H9 (cell line): ENCODE data around the gene SH3RF2. TPM values are rescaled to one million over a fixed set of nuclear protein-coding genes. Genes with fewer than 3 reads are reported as not detected.

Source experiments
- DNase-seq: peaks from one replicate; pipeline ENCODE4 v3.0.0-alpha.2; 2017
- H2AFZ ChIP-seq: one replicate; pipeline ENCODE4 v1.6.1; 2013; ENCODE audit warnings: mild to moderate bottlenecking, low read length, control low read depth, moderate library complexity
- H2AK5ac ChIP-seq: 2 replicates; pipeline ENCODE4 v1.6.1; 2013; ENCODE audit warnings: low read length, control low read depth, mixed read lengths; ENCODE audit not compliant: insufficient read length
- H2BK120ac ChIP-seq: one replicate; pipeline ENCODE4 v1.6.1; 2013; ENCODE audit warnings: low read depth, mild to moderate bottlenecking, low read length, control low read depth, inconsistent platforms; ENCODE audit not compliant: poor library complexity, severe bottlenecking
- H2BK12ac ChIP-seq: 2 replicates; pipeline ENCODE4 v1.6.1; 2013; ENCODE audit warnings: low read length, control low read depth, mixed read lengths, low read depth; ENCODE audit not compliant: insufficient read length
- H2BK15ac ChIP-seq: 2 replicates; pipeline ENCODE4 v1.6.1; 2013; ENCODE audit warnings: low read depth, low read length, control low read depth
- H2BK20ac ChIP-seq: one replicate; pipeline ENCODE4 v1.6.1; 2013; ENCODE audit warnings: low read depth, mild to moderate bottlenecking, low read length, control low read depth, inconsistent platforms; ENCODE audit not compliant: poor library complexity, severe bottlenecking
- H2BK5ac ChIP-seq: 2 replicates; pipeline ENCODE4 v1.6.1; 2013; ENCODE audit warnings: low read length, control low read depth, mixed read lengths; ENCODE audit not compliant: insufficient read length
- H3K14ac ChIP-seq: 2 replicates; pipeline ENCODE4 v1.6.1; 2013; ENCODE audit warnings: low read length, control low read depth; ENCODE audit not compliant: insufficient read depth
- H3K18ac ChIP-seq: 2 replicates; pipeline ENCODE4 v1.6.1; 2013; ENCODE audit warnings: low read depth, mild to moderate bottlenecking, mixed read lengths, low read length, control low read depth; ENCODE audit not compliant: insufficient read length
- H3K23ac ChIP-seq: 2 replicates; pipeline ENCODE4 v1.6.1; 2013; ENCODE audit warnings: low read length, control low read depth, mixed read lengths, low read depth; ENCODE audit not compliant: insufficient read length
- H3K23me2 ChIP-seq: 2 replicates; pipeline ENCODE4 v1.6.1; 2013; ENCODE audit warnings: low read depth, mild to moderate bottlenecking, mixed read lengths, low read length, control low read depth; ENCODE audit not compliant: insufficient read length, poor library complexity, severe bottlenecking
- H3K27ac ChIP-seq: 2 replicates; pipeline ENCODE4 v1.5.1; 2013; ENCODE audit warnings: low read length, control low read depth, mixed read lengths, low read depth; ENCODE audit not compliant: insufficient read length
- H3K27me3 ChIP-seq: 2 replicates; pipeline ENCODE4 v1.6.1; 2013; ENCODE audit warnings: low read length, control low read depth, inconsistent platforms; ENCODE audit not compliant: insufficient read depth
- H3K4ac ChIP-seq: 2 replicates; pipeline ENCODE4 v1.6.1; 2013; ENCODE audit warnings: low read depth, mild to moderate bottlenecking, control low read depth, inconsistent platforms, low read length, moderate library complexity
- H3K4me1 ChIP-seq: 2 replicates; pipeline ENCODE4 v1.6.1; 2013; ENCODE audit warnings: low read length, control low read depth, inconsistent platforms; ENCODE audit not compliant: insufficient read depth
- H3K4me2 ChIP-seq: 2 replicates; pipeline ENCODE4 v1.6.1; 2013; ENCODE audit warnings: low read length, control low read depth, mixed read lengths; ENCODE audit not compliant: insufficient read length, insufficient read depth
- H3K56ac ChIP-seq: 2 replicates; pipeline ENCODE4 v1.6.1; 2013; ENCODE audit warnings: low read depth, mild to moderate bottlenecking, mixed read lengths, low read length, control low read depth; ENCODE audit not compliant: insufficient read length
- H3K79me1 ChIP-seq: 2 replicates; pipeline ENCODE4 v1.6.1; 2013; ENCODE audit warnings: low read depth, mild to moderate bottlenecking, moderate library complexity, low read length, control low read depth, inconsistent platforms; ENCODE audit not compliant: insufficient read depth, poor library complexity, severe bottlenecking
- H3K79me2 ChIP-seq: 2 replicates; pipeline ENCODE4 v1.6.1; 2013; ENCODE audit warnings: low read length, control low read depth, inconsistent platforms; ENCODE audit not compliant: insufficient read depth
- H3K9ac ChIP-seq: 2 replicates; pipeline ENCODE4 v1.6.1; 2013; ENCODE audit warnings: low read length, control low read depth, mixed read lengths; ENCODE audit not compliant: insufficient read length; ENCODE audit errors: extremely low read depth
- H3K9me3 ChIP-seq: one replicate; pipeline ENCODE4 v1.6.1; 2013; ENCODE audit warnings: low read depth, low read length, inconsistent platforms; ENCODE audit not compliant: control insufficient read depth
- H3T11ph ChIP-seq: one replicate; pipeline ENCODE4 v1.6.1; 2013; ENCODE audit warnings: mild to moderate bottlenecking, low read length, control low read depth, inconsistent platforms
- H4K20me1 ChIP-seq: one replicate; pipeline ENCODE4 v1.6.1; 2013; ENCODE audit not compliant: control insufficient read depth, insufficient read length, insufficient read depth
- H4K5ac ChIP-seq: 2 replicates; pipeline ENCODE4 v1.6.1; 2013; ENCODE audit warnings: low read depth, mild to moderate bottlenecking, mixed read lengths, low read length, control low read depth; ENCODE audit not compliant: insufficient read length
- H4K8ac ChIP-seq: replicated peaks from 2 replicates; pipeline ENCODE4 v1.6.1; 2013; ENCODE audit warnings: low read length, control low read depth, mixed read lengths, low read depth; ENCODE audit not compliant: insufficient read length
- H4K91ac ChIP-seq: 2 replicates; pipeline ENCODE4 v1.6.1; 2013; ENCODE audit warnings: low read depth, mild to moderate bottlenecking, moderate library complexity, mixed read lengths, low read length, control low read depth; ENCODE audit not compliant: insufficient read length
- H3K27ac Mint-ChIP-seq, 3 experiments: 2 replicates in 2 of 3; 3 replicates in 1 of 3; pipeline ENCODE4 v1.8.0; 2020 to 2021; ENCODE audit warnings: mixed read lengths in 3 of 3, mild to moderate bottlenecking in 1 of 3, moderate library complexity in 1 of 3
- H3K27me3 Mint-ChIP-seq: 2 replicates; pipeline ENCODE4 v1.8.0; 2021; ENCODE audit warnings: low read depth, mild to moderate bottlenecking, moderate library complexity, mixed read lengths
- H3K36me3 Mint-ChIP-seq, 3 experiments: 2 replicates in 2 of 3; 3 replicates in 1 of 3; pipeline ENCODE4 v1.8.0; 2020 to 2021; ENCODE audit warnings: low read depth in 3 of 3, mixed read lengths in 3 of 3; ENCODE audit not compliant: insufficient read depth in 1 of 3
- H3K4me1 Mint-ChIP-seq, 2 experiments: 2 replicates each; pipeline ENCODE4 v1.8.0; 2020; ENCODE audit warnings: mixed read lengths in 2 of 2
- H3K4me3 Mint-ChIP-seq, 2 experiments: 2 replicates in 1 of 2; 3 replicates in 1 of 2; pipeline ENCODE4 v1.8.0; 2020 to 2021; ENCODE audit warnings: mild to moderate bottlenecking in 2 of 2, mixed read lengths in 2 of 2, moderate library complexity in 1 of 2
- H3K9me3 Mint-ChIP-seq, 2 experiments: 2 replicates in 1 of 2; 3 replicates in 1 of 2; pipeline ENCODE4 v1.8.0; 2020; ENCODE audit warnings: mild to moderate bottlenecking in 2 of 2, mixed read lengths in 2 of 2, moderate library complexity in 1 of 2
- total RNA-seq: library from RNA; stranded (reverse); gene quantifications from 2 replicates; pipeline ENCODE4 v1.2.1, GENCODE V29; 2021
- TF ChIP-seq, protein P1 (sequence below): fragments of 200-600 bp; sonication (generic); conservative IDR thresholded peaks from 3 replicates; pipeline ENCODE4 v1.8.0; 2021; ENCODE audit warnings: antibody characterized with exemption, mild to moderate bottlenecking

The SH3RF2 gene
- total RNA-seq, 1 experiment from 2014 or later, result 0.66 TPM

GRCh38 chr5:145947581-145947980, 11.2 kb downstream of the SH3RF2 start:
- no peak overlapping the region for H3K18ac ChIP-seq
- H3T11ph ChIP-seq, result no peak overlapping the region
- no peak overlapping the region for H2BK120ac ChIP-seq
- H3K9me3 ChIP-seq, result no peaks in the 10 kb centered on the region
- no peak overlapping the region for H2BK5ac ChIP-seq
- no peak overlapping the region for H3K9ac ChIP-seq
- H3K4me2 ChIP-seq, result no peak overlapping the region
- no peak overlapping the region for H2BK20ac ChIP-seq
- no peak overlapping the region for H4K91ac ChIP-seq
- no peak overlapping the region for H3K14ac ChIP-seq
- H3K79me2 ChIP-seq, result no peaks in the 10 kb centered on the region
- no peak overlapping the region for H2AK5ac ChIP-seq
- H2AFZ ChIP-seq, result no peak overlapping the region
- H3K27me3 ChIP-seq, result no peaks in the 10 kb centered on the region
- no peak overlapping the region for H3K4ac ChIP-seq
- DNase-seq, result no peak
- H4K8ac ChIP-seq, result no peak overlapping the region
- H3K27ac Mint-ChIP-seq, result no peak overlapping the region
- no peaks in the 10 kb centered on the region for H3K79me1 ChIP-seq
- no peak overlapping the region for H2BK12ac ChIP-seq
- H3K27ac ChIP-seq, result no peak overlapping the region
- no peak overlapping the region for H3K4me3 Mint-ChIP-seq
- H4K20me1 ChIP-seq, result no peaks in the 10 kb centered on the region
- no peak overlapping the region for H3K23ac ChIP-seq
- H3K9me3 Mint-ChIP-seq, result no peaks in the 10 kb centered on the region
- no peaks in the 10 kb centered on the region for H3K27me3 Mint-ChIP-seq
- H4K5ac ChIP-seq, result no peak overlapping the region
- no peaks in the 10 kb centered on the region for H3K36me3 Mint-ChIP-seq
- H3K4me1 Mint-ChIP-seq, result peaks cover 17 to 20% of the 10 kb centered on the region in 2 experiments
- TF ChIP-seq, protein P1, sequence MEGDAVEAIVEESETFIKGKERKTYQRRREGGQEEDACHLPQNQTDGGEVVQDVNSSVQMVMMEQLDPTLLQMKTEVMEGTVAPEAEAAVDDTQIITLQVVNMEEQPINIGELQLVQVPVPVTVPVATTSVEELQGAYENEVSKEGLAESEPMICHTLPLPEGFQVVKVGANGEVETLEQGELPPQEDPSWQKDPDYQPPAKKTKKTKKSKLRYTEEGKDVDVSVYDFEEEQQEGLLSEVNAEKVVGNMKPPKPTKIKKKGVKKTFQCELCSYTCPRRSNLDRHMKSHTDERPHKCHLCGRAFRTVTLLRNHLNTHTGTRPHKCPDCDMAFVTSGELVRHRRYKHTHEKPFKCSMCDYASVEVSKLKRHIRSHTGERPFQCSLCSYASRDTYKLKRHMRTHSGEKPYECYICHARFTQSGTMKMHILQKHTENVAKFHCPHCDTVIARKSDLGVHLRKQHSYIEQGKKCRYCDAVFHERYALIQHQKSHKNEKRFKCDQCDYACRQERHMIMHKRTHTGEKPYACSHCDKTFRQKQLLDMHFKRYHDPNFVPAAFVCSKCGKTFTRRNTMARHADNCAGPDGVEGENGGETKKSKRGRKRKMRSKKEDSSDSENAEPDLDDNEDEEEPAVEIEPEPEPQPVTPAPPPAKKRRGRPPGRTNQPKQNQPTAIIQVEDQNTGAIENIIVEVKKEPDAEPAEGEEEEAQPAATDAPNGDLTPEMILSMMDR, result no peak
- H3K56ac ChIP-seq, result no peak overlapping the region
- no peaks in the 10 kb centered on the region for H3K4me1 ChIP-seq
- H3K23me2 ChIP-seq, result no peaks in the 10 kb centered on the region
- no peak overlapping the region for H2BK15ac ChIP-seq
